ENCODE results near the gene EID3. TPM values are rescaled to one million over a fixed set of nuclear protein-coding genes. Genes with fewer than 3 reads are reported as not detected.
A peak's percentile ranks its signal among the peaks of the same experiment; 100 is the strongest.
"Not testable (repeated sequence)": the region's sequence is repeated elsewhere in the genome, so short reads cannot be mapped to it uniquely, and the experiment has no call there.

EID3 gene
- total RNA-seq, 1 donor from 2014 or later = 2.1 TPM

GRCh38 chr12:104286516-104287482 lies 16.7 kb upstream of the EID3 start:
- intact Hi-C loops (cut with DNase I) = loop anchor here (1.0 to 5.0 kb wide), 2 partner anchors 67 to 171 kb away; partner anchors contain the start of gene CHST11
- peak; percentile 96 for DNase-seq (ENCODE audit: low spot score)

- peak; percentile 93 for DNase-seq (ENCODE audit: low spot score)
- intact Hi-C loops (cut with DNase I) = loop anchor here (2.0 to 5.0 kb wide), 2 partner anchors 14 to 169 kb away; partner anchors contain the start of genes CHST11 and EID3
These were observed 14.8 kb upstream of the EID3 start for GRCh38 chr12:104288635-104289274.

- intact Hi-C loops (cut with DNase I) = no loop called here
- no peak for DNase-seq (ENCODE audit: low spot score)
These were observed 13.2 kb upstream of the EID3 start for GRCh38 chr12:104290320-104290719.

GRCh38 chr12:104290855-104291254 lies 12.7 kb upstream of the EID3 start:
- DNase-seq (ENCODE audit: low spot score) = no peak
- intact Hi-C loops (cut with DNase I) = no loop called here

- DNase-seq (ENCODE audit: low spot score) = no peak
- intact Hi-C loops (cut with DNase I) = no loop called here
These were observed 11.5 kb upstream of the EID3 start for GRCh38 chr12:104291867-104292524.

- DNase-seq (ENCODE audit: low spot score) = no peak
- intact Hi-C loops (cut with DNase I) = no loop called here
These were observed 10.4 kb upstream of the EID3 start for GRCh38 chr12:104292872-104293794.

- DNase-seq (ENCODE audit: low spot score); intact Hi-C loops (cut with DNase I): not testable (repeated sequence)
These were observed 9.2 kb upstream of the EID3 start for GRCh38 chr12:104294158-104294859.

- DNase-seq (ENCODE audit: low spot score) = no peak
- intact Hi-C loops (cut with DNase I) = no loop called here
These were observed 8.4 kb upstream of the EID3 start for GRCh38 chr12:104294927-104295668.

GRCh38 chr12:104295954-104296353 lies 7.6 kb upstream of the EID3 start:
- DNase-seq (ENCODE audit: low spot score) = no peak
- intact Hi-C loops (cut with DNase I) = no loop called here

- no peak for DNase-seq (ENCODE audit: low spot score)
- intact Hi-C loops (cut with DNase I) = no loop called here
These were observed 6.8 kb upstream of the EID3 start for GRCh38 chr12:104296718-104297117.

- no peak for DNase-seq (ENCODE audit: low spot score)
- intact Hi-C loops (cut with DNase I) = no loop called here
These were observed 5.9 kb upstream of the EID3 start for GRCh38 chr12:104297477-104298113.

- DNase-seq (ENCODE audit: low spot score) = no peak
- intact Hi-C loops (cut with DNase I) = loop anchor here (5.0 kb wide), 1 partner anchor 83 kb away; the partner anchor contains the start of gene TXNRD1
These were observed 3.6 kb upstream of the EID3 start for GRCh38 chr12:104299842-104300481.

GRCh38 chr12:104304261-104305009 lies 896 bp downstream of the EID3 start:
- intact Hi-C loops (cut with DNase I) = loop anchor here (5.0 kb wide), 1 partner anchor 87 kb away; the partner anchor contains the start of gene TXNRD1

GRCh38 chr12:104305349-104305748 lies 1.8 kb downstream of the EID3 start:
- no peak for DNase-seq (ENCODE audit: low spot score)
- intact Hi-C loops (cut with DNase I) = no loop called here

More at GRCh38 chr12:104304261-104305009, 896 bp downstream of the EID3 start:
- no peak for DNase-seq (ENCODE audit: low spot score)

GRCh38 chr12:104306376-104306775 lies 2.8 kb downstream of the EID3 start:
- no peak for DNase-seq (ENCODE audit: low spot score)
- intact Hi-C loops (cut with DNase I) = no loop called here

Data from cardiac septum (tissue), 1 donor.